Measurements from ENCODE around the gene ZFP36L1.
"Not testable (repeated sequence)": the region's sequence is repeated elsewhere in the genome, so short reads cannot be mapped to it uniquely, and the experiment has no call there.

ZFP36L1 gene

DNA sequence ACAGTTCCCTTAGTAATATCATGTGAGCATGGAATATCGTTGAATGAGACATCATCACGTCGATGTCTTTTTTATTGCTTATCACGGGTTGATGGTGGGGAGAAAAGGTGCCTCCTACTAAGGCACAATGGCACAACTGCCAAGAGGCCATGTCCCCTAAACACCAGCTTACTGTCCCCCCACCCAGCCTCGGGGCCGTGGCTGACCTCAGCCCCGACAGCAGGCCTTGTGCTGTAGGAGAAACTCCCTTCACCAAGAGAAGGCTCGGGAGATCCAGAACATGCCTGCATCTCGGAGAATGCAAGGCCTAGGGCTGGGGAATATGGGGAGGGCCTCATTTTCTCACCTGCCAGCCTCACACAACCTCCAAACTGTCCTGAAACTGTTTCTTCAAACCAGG, 22.8 kb downstream of the ZFP36L1 start:
- Histone ChIP-seq H3K27ac (no peak overlapping the region), H3K9me3 (ENCODE audit: severe bottlenecking) (no peaks in the 10 kb centered on the region), H3K4me3 (ENCODE audit: low read depth, low read length) (no peak overlapping the region), H3K36me3 (no peaks in the 10 kb centered on the region), H3K27me3 (ENCODE audit: insufficient read depth, low read depth, severe bottlenecking) (no peaks in the 10 kb centered on the region)
- no peak for DNase-seq
- TF ChIP-seq, protein P1, sequence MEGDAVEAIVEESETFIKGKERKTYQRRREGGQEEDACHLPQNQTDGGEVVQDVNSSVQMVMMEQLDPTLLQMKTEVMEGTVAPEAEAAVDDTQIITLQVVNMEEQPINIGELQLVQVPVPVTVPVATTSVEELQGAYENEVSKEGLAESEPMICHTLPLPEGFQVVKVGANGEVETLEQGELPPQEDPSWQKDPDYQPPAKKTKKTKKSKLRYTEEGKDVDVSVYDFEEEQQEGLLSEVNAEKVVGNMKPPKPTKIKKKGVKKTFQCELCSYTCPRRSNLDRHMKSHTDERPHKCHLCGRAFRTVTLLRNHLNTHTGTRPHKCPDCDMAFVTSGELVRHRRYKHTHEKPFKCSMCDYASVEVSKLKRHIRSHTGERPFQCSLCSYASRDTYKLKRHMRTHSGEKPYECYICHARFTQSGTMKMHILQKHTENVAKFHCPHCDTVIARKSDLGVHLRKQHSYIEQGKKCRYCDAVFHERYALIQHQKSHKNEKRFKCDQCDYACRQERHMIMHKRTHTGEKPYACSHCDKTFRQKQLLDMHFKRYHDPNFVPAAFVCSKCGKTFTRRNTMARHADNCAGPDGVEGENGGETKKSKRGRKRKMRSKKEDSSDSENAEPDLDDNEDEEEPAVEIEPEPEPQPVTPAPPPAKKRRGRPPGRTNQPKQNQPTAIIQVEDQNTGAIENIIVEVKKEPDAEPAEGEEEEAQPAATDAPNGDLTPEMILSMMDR (IDR thresholded peaks at IDR 0.05; ENCODE audit: low read depth, low read length): no peak

DNA sequence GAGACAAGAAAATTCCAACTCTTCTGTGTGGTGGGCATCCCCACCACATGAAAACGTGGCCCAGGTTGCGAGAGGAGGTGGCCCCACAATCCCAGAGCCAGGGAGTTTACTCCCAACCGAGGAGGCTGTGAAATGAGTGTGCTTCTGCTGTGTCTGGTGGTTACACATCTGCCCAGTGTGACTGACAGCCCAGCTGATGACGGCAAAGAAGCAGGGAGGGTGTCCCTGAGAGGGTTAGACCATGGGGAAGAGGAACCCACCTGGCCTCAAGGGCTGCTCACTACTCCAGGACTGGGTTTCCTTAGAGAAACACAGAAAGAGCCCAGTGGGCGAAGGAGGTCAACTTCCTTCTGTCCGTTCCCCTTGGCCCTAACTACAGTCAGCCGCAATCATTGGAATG, 24.6 kb downstream of the ZFP36L1 start:
- Histone ChIP-seq H3K27me3 (ENCODE audit: insufficient read depth, low read depth, severe bottlenecking) (no peaks in the 10 kb centered on the region), H3K27ac (no peak overlapping the region), H3K36me3 (no peaks in the 10 kb centered on the region), H3K9me3 (ENCODE audit: severe bottlenecking) (no peaks in the 10 kb centered on the region), H3K4me3 (ENCODE audit: low read depth, low read length) (no peak overlapping the region)
- DNase-seq: no peak
- TF ChIP-seq, protein P1 (IDR thresholded peaks at IDR 0.05; ENCODE audit: low read depth, low read length): no peak

DNA sequence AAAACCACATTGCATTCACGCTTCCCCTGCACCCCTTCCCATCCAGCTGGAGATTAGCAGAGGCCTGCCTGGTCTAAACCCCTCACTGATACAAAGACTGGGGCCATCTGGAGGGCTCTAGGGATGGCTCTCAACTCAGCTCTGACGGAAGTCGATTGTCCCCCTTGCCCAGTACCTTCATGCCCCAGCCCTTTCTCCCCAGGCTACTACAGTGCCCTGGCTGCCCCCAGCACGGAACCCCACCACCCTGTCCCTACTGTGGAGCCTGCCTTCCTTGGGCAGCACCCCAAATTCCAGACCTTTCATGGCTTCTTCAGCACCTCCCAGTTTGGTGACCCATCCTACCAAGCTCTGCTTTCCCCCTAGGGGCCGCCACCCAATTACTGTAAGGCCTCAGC, 25.6 kb downstream of the ZFP36L1 start:
- H3K27ac ChIP-seq: peak overlapping the region; percentile 79

DNA sequence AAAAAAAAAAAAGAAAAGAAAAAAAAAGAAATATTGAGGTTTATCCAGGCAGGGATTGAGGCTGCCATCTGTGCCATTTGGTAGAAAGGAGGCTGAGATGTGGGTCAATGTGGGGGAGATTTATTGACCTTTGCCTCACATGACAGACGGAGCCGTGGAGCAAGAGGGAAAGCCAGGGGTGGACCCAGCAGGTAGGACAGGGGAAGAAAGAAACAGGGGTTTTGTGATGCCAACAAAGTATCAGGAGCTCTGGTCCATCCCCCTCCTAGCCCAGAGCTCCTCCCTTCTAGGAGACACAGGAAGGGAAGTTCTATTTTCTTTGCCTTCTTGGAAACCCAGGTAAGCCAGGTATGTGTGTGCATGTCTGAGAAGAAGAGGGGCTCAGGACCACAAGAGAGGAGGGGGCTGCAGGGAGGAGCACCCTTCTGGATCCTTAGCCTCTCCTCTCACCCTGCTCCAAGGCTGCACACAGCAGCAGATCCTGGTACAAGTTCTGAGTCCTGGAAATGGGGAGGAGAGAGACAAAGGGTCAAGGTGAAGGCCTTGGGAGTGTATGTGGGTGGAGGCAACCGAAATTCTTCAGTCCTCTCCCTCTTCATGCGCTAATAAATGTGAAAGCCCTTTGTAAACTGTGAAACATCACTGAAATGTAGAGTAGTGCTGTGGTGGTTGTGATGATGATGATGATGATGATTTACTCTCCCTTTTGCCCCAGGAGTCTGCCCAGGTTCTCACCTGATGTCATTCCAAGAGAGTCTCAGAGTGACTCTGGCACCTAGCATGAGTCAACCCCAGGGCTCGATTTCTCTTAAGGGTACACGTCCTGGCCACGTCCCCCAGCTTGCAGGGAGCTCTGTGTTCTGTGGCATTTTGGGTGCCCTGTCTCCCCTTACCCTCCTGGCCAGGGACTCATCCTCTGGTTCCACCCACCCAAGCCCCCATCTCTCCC, 26.3 kb downstream of the ZFP36L1 start:
- Histone ChIP-seq H3K4me3 (ENCODE audit: low read depth, low read length) (no peak overlapping the region), H3K27ac (peak overlapping the region; percentile 79), H3K27me3 (ENCODE audit: insufficient read depth, low read depth, severe bottlenecking) (no peaks in the 10 kb centered on the region), H3K36me3 (no peaks in the 10 kb centered on the region), H3K9me3 (ENCODE audit: severe bottlenecking) (no peaks in the 10 kb centered on the region)
- TF ChIP-seq, protein P1 (IDR thresholded peaks at IDR 0.05; ENCODE audit: low read depth, low read length): no peak
- DNase-seq: peak; percentile 25

More for the DNA sequence above, 25.6 kb downstream of the ZFP36L1 start:
- TF ChIP-seq, protein P1 (IDR thresholded peaks at IDR 0.05; ENCODE audit: low read depth, low read length): no peak
- H3K9me3 ChIP-seq (ENCODE audit: severe bottlenecking): no peaks in the 10 kb centered on the region
- no peaks in the 10 kb centered on the region for H3K27me3 ChIP-seq (ENCODE audit: insufficient read depth, low read depth, severe bottlenecking)
- DNase-seq: peak; percentile 45
- no peaks in the 10 kb centered on the region for H3K36me3 ChIP-seq
- no peak overlapping the region for H3K4me3 ChIP-seq (ENCODE audit: low read depth, low read length)

DNA sequence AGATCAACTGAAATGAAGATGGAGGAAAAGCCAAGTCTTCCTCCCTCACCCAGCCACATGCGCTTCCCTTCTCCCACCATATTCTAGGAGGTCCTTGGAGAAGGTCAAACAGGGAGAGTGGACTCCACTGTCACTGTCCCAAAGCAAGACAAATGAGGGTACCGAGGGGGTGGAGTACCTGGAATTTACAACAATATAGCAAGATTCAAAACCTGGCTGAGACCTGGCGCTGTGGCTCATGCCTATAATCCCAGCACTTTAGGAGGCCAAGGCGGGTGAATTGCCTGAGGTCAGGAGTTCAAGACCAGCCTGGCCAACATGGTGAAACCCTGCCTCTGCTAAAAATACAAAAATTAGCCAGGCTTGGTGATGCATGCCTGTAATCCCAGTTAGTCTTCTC, 29.0 kb downstream of the ZFP36L1 start:
- not testable (repeated sequence) for DNase-seq; H3K4me3 ChIP-seq (ENCODE audit: low read depth, low read length); H3K27me3 ChIP-seq (ENCODE audit: insufficient read depth, low read depth, severe bottlenecking); H3K9me3 ChIP-seq (ENCODE audit: severe bottlenecking); H3K27ac ChIP-seq; H3K36me3 ChIP-seq

DNA sequence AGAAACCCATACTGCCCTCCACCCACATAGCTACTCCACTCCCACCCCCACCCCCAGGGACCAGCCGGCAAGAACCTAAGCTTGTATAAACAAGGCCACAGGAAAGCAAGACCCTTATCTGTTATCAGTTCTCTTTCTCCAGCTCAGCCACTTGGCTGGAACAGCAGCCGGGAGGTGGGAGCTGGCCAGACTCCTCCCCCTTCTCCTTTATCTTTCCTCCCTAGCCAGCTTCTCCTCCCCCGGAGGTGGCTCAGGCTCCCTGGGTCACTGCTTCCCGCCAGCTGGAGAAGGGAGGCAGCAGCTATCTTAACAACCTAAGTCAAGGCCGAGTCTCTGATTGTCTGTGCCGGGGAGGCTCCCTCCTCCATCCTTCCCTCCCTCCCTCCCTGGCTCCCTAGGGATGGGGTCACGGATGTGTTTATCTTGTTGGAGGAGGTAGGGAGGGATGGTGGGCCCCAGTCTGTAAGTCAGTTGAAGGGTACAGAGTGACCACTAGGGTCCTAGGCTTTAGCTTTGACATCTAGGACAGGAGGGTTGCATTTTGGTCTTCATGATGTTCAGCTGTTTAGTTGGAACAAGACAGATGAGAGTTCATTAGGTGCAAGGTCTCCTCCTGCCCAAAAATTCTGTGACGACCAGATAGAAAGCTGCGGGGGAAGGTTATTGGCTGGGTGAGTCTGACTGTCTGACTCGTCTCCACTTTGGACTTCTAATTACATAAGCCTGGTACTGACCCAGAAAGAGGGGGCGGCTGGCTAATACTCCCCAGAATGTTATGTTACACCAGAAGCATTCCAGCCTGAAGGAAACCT, 29.7 kb downstream of the ZFP36L1 start:
- TF ChIP-seq, protein P1 (IDR thresholded peaks at IDR 0.05; ENCODE audit: low read depth, low read length): 0 out of 2 replicates have a peak, but pooled peaks have one; percentile 5
- DNase-seq: peak; percentile 77
- Histone ChIP-seq H3K27me3 (ENCODE audit: insufficient read depth, low read depth, severe bottlenecking) (no peaks in the 10 kb centered on the region), H3K4me3 (ENCODE audit: low read depth, low read length) (no peak overlapping the region), H3K36me3 (no peaks in the 10 kb centered on the region), H3K27ac (peak overlapping the region; percentile 57), H3K9me3 (ENCODE audit: severe bottlenecking) (no peaks in the 10 kb centered on the region)

All from WERI-Rb-1 (cell line).